Uterus (tissue), 4 donors: ENCODE measurements around the gene ZNF805. TPM values are rescaled to one million over a fixed set of nuclear protein-coding genes. Genes with fewer than 3 reads are reported as not detected.

Experiments
- DNase-seq, 2 donors: peaks; one replicate each; pipeline ENCODE4 v3.0.0-alpha.2; 2019 to 2020
- H3K27ac ChIP-seq, 2 donors: fragments of 200-600 bp; sonication (generic); 1 replicate in 1 of 2; 2 replicates in 1 of 2; pipeline ENCODE4 v1.5.1; 2016 to 2018
- H3K27me3 ChIP-seq, 2 donors: fragments of 200-600 bp; sonication (generic); one replicate each; pipeline ENCODE4 v1.5.1; 2018 to 2019; ENCODE audit warnings: control low read depth in 1 of 2
- H3K36me3 ChIP-seq, 2 donors: fragments of 200-600 bp; sonication (generic); one replicate each; pipeline ENCODE4 v1.5.1; 2019; ENCODE audit warnings: control low read depth in 1 of 2
- H3K4me1 ChIP-seq, 2 donors: fragments of 200-600 bp; sonication (generic); one replicate each; pipeline ENCODE4 v1.5.1; 2018 to 2019; ENCODE audit warnings: control low read depth in 1 of 2
- H3K4me3 ChIP-seq, 2 donors: fragments of 200-600 bp; sonication (generic); 1 replicate in 1 of 2; 2 replicates in 1 of 2; pipeline ENCODE4 v1.5.1; 2018 to 2019; ENCODE audit warnings: mild to moderate bottlenecking in 1 of 2
- H3K9me3 ChIP-seq, 2 donors: fragments of 200-600 bp; sonication (generic); one replicate each; pipeline ENCODE4 v1.5.1; 2019; ENCODE audit warnings: control low read depth in 1 of 2
- POLR2A ChIP-seq, 2 donors: fragments of 450-650 bp; IDR thresholded peaks; one replicate each; pipeline ENCODE4 v1.6.1; 2016; ENCODE audit warnings: antibody characterized with exemption in 2 of 2, mild to moderate bottlenecking in 1 of 2, moderate library complexity in 1 of 2
- intact Hi-C: fragments of 100-400 bp; cut with DNase I; formaldehyde crosslinking; loops from one replicate; pipeline ENCODE4 v1.15.1; 2023; ENCODE audit warnings: low total_unique reads
- total RNA-seq, 4 donors: library from RNA; depleted of rRNA in 3 of 4; stranded (reverse); fragments of >200 nt in 3 of 4; gene quantifications; one replicate each; pipeline versions ENCODE4 v1.1.0 to v1.2.4, GENCODE V29; 2014 to 2023
- TF ChIP-seq, protein P1 (sequence below), 4 experiments: fragments of 200-600 bp in 2 of 4; fragments of 450-650 bp in 2 of 4; sonication (generic) in 2 of 4; IDR thresholded peaks; one replicate each; pipeline ENCODE4 v1.5.1; 2016 to 2019; ENCODE audit warnings: antibody characterized with exemption in 4 of 4, mild to moderate bottlenecking in 2 of 4, moderate library complexity in 1 of 4
- donor health status: DM: yes; HTN: yes; CAD: no.

ZNF805 gene
- total RNA-seq, 4 donors from 2014 or later = 2.1 to 65.3 (median 18.9) TPM

DNA sequence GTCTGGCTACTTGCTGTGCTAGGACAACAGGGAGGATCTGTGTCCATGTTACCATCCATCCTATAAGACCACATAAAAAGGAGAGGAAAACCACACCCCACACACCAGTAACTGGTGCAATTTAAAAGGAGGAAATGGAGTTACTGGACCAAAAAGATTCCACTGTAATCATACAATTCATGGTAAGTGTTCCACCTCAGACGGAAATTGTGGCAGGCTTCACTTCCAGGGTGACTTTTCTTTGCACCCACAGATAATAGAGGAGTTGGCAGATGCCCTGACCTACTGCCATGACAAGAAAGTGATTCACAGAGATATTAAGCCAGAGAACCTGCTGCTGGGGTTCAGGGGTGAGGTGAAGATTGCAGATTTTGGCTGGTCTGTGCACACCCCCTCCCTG, 7.2 kb upstream of the ZNF805 start:
- Histone ChIP-seq H3K4me3 (no peak overlapping the region), H3K9me3 (no peaks in the 10 kb centered on the region), H3K27me3 (no peaks in the 10 kb centered on the region), H3K36me3 (no peaks in the 10 kb centered on the region), H3K4me1 (no peaks in the 10 kb centered on the region), H3K27ac (no peak overlapping the region)
- TF ChIP-seq, protein P1, sequence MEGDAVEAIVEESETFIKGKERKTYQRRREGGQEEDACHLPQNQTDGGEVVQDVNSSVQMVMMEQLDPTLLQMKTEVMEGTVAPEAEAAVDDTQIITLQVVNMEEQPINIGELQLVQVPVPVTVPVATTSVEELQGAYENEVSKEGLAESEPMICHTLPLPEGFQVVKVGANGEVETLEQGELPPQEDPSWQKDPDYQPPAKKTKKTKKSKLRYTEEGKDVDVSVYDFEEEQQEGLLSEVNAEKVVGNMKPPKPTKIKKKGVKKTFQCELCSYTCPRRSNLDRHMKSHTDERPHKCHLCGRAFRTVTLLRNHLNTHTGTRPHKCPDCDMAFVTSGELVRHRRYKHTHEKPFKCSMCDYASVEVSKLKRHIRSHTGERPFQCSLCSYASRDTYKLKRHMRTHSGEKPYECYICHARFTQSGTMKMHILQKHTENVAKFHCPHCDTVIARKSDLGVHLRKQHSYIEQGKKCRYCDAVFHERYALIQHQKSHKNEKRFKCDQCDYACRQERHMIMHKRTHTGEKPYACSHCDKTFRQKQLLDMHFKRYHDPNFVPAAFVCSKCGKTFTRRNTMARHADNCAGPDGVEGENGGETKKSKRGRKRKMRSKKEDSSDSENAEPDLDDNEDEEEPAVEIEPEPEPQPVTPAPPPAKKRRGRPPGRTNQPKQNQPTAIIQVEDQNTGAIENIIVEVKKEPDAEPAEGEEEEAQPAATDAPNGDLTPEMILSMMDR (IDR thresholded peaks at IDR 0.05) = no peak
- TF ChIP-seq POLR2A (IDR thresholded peaks at IDR 0.05) = no peak
- intact Hi-C loops = no loop called here
- DNase-seq = no peak

DNA sequence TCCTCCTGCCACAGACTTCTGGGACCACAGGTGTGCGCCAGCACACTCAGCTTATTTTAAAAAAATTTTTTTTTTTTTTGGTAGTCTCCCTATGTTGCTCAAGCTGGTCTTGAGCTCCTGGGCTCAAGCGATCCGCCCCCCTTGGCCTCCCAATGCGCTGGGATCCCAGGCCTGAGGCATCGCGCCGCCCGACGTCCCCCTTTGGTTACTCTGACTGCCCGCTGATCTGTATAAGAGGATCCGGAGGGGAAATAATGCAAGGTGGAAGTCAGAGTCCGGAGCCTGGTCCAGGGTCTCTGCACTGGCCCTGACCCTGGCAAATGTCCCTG, 486 bp upstream of the ZNF805 start:
- TF ChIP-seq, protein P1 (IDR thresholded peaks at IDR 0.05) = no peak
- TF ChIP-seq POLR2A (IDR thresholded peaks at IDR 0.05) = no peak
- intact Hi-C loops = loop anchor here (2.0 kb wide), 1 partner anchor 41 kb away; the partner anchor contains the start of gene ZNF460

DNA sequence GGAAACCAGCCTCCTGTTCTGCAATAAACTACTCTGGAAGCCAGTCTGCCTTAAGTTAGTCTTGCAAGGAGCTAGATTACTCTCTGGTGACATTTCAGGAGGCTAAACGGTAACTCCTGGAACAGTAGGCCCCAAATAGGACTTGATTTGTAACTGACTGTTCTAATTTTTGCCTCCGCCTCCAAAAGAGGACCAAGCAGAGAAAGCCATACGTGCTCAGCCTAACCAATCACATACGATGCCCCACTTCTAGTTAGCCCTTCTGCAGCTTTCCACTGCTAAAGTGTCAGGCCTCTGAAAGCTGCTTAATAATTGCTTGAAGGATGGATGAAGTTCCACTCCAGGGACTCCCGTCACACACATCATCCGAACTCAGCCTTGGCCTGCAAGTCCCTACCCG, 744 bp downstream of the ZNF805 start:
- peak overlapping the region; percentile 70 to 81 for H3K4me3 ChIP-seq
- no peaks in the 10 kb centered on the region for H3K9me3 ChIP-seq
- intact Hi-C loops = loop anchor here (2.0 kb wide), 1 partner anchor 40 kb away; the partner anchor contains the start of gene ZNF460
- no peak for DNase-seq
- TF ChIP-seq, protein P1 (IDR thresholded peaks at IDR 0.05) = no peak
- TF ChIP-seq POLR2A (IDR thresholded peaks at IDR 0.05) = no peak
- no peaks in the 10 kb centered on the region for H3K27me3 ChIP-seq
- no peaks in the 10 kb centered on the region for H3K36me3 ChIP-seq
- H3K27ac ChIP-seq = peak overlapping the region; percentile 72 to 85
- no peaks in the 10 kb centered on the region for H3K4me1 ChIP-seq

More for the DNA sequence above, 486 bp upstream of the ZNF805 start:
- Histone ChIP-seq H3K27ac (peak overlapping the region; percentile 72 to 85), H3K27me3 (no peaks in the 10 kb centered on the region), H3K9me3 (no peaks in the 10 kb centered on the region), H3K4me3 (peak overlapping the region; percentile 70 to 81), H3K4me1 (no peaks in the 10 kb centered on the region), H3K36me3 (no peaks in the 10 kb centered on the region)
- DNase-seq = no peak

DNA sequence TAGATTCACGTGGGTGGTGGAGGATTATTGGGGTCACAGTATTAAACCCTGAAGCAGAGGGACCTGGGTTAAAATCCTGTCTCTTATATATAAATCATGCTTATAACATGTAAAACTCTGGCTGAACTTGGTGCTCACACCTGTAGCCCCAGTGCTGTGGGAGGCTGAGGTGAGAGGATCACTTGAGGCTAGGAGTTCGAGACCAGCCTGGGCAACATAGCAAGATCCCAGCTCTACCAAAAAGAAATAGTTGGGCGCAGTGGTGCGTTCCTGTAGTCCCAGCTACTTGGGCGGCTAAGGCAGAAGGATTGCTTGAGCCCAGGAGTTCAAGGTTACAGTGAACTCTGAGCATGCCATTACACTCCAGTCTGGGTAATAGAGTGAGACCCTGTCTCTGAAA, 2.4 kb downstream of the ZNF805 start:
- Histone ChIP-seq H3K27ac (no peak overlapping the region), H3K4me1 (no peaks in the 10 kb centered on the region), H3K9me3 (no peaks in the 10 kb centered on the region), H3K4me3 (no peak overlapping the region), H3K27me3 (no peaks in the 10 kb centered on the region), H3K36me3 (no peaks in the 10 kb centered on the region)
- no peak for DNase-seq
- TF ChIP-seq, protein P1 (IDR thresholded peaks at IDR 0.05) = no peak
- no peak for TF ChIP-seq POLR2A (IDR thresholded peaks at IDR 0.05)
- intact Hi-C loops = no loop called here

DNA sequence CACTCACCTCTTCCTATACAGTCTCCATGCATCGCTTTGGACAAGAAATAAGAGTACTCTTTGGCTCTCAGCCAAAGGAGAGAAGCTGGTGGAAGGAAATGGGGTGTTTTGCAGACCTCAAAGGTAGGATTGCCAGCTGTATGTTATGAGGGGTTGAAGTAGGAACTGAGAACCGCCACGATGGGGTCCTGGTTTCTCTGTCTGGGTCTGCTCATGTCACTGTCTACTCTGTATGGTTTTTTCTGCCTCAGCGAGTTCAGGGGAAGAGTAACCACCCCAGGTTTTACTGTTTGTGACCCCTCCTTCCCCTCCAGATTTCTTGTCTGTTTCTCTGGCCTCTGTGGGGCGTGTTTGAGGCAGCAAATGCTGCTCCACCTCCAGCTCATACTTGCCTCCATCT, 4.1 kb downstream of the ZNF805 start:
- TF ChIP-seq, protein P1 (IDR thresholded peaks at IDR 0.05) = no peak
- no peak for TF ChIP-seq POLR2A (IDR thresholded peaks at IDR 0.05)
- no peaks in the 10 kb centered on the region for H3K36me3 ChIP-seq

More for the DNA sequence above, 4.1 kb downstream of the ZNF805 start:
- DNase-seq = no peak
- Histone ChIP-seq H3K9me3 (peaks cover 0 to 11% of the 10 kb centered on the region in 2 donors), H3K4me3 (no peak overlapping the region), H3K27ac (no peak overlapping the region), H3K4me1 (no peaks in the 10 kb centered on the region), H3K27me3 (no peaks in the 10 kb centered on the region)
- intact Hi-C loops = no loop called here
